Hepatocyte (in vitro differentiated cells): ENCODE measurements around the gene FRAS1. TPM values are rescaled to one million over a fixed set of nuclear protein-coding genes. Genes with fewer than 3 reads are reported as not detected.

Experiments used
- DNase-seq: peaks from one replicate; pipeline ENCODE4 v3.0.0-alpha.2; 2016; ENCODE audit warnings: low spot score
- H2AFZ ChIP-seq: fragments of 200-600 bp; sonication (generic); 2 replicates; pipeline ENCODE4 v1.6.0; 2016; ENCODE audit warnings: antibody characterized with exemption, mild to moderate bottlenecking
- H3K27ac ChIP-seq: fragments of 200-600 bp; sonication (generic); 2 replicates; pipeline ENCODE4 v1.5.1; 2016; ENCODE audit warnings: mild to moderate bottlenecking
- H3K27me3 ChIP-seq: fragments of 200-600 bp; sonication (generic); 2 replicates; pipeline ENCODE4 v1.6.1; 2016
- H3K36me3 ChIP-seq: fragments of 200-600 bp; sonication (generic); replicated peaks from 2 replicates; pipeline ENCODE4 v1.5.1; 2016; ENCODE audit warnings: low read depth; ENCODE audit not compliant: insufficient read depth
- H3K4me1 ChIP-seq: fragments of 200-600 bp; sonication (generic); 2 replicates; pipeline ENCODE4 v1.5.1; 2016; ENCODE audit warnings: mild to moderate bottlenecking, moderate library complexity; ENCODE audit not compliant: insufficient read depth
- H3K4me2 ChIP-seq: fragments of 200-600 bp; sonication (generic); 2 replicates; pipeline ENCODE4 v1.6.0; 2016
- H3K4me3 ChIP-seq: fragments of 200-600 bp; sonication (generic); 2 replicates; pipeline ENCODE4 v1.5.1; 2016; ENCODE audit warnings: mild to moderate bottlenecking
- H3K79me2 ChIP-seq: fragments of 200-600 bp; sonication (generic); 2 replicates; pipeline ENCODE4 v1.6.0; 2017; ENCODE audit warnings: mild to moderate bottlenecking
- H3K9me2 ChIP-seq: fragments of 200-600 bp; sonication (generic); replicated peaks from 2 replicates; pipeline ENCODE4 v1.6.0; 2017; ENCODE audit warnings: mild to moderate bottlenecking; ENCODE audit not compliant: insufficient read depth
- H3K9me3 ChIP-seq: fragments of 200-600 bp; sonication (generic); 2 replicates; pipeline ENCODE4 v1.5.1; 2016; ENCODE audit warnings: low read depth, mild to moderate bottlenecking
- H4K20me1 ChIP-seq: fragments of 200-600 bp; sonication (generic); 2 replicates; pipeline ENCODE4 v1.6.0; 2016; ENCODE audit warnings: mild to moderate bottlenecking; ENCODE audit not compliant: insufficient read depth, poor library complexity, severe bottlenecking
- CTCF ChIP-seq: fragments of 200-600 bp; sonication (generic); IDR thresholded peaks from 2 replicates; pipeline ENCODE4 v1.5.1; 2016; ENCODE audit warnings: antibody characterized with exemption, mild to moderate bottlenecking; ENCODE audit not compliant: poor library complexity
- EZH2 ChIP-seq: fragments of 200-600 bp; sonication (generic); IDR thresholded peaks from 2 replicates; pipeline ENCODE4 v1.6.1; 2016; ENCODE audit warnings: antibody characterized with exemption, mild to moderate bottlenecking, borderline replicate concordance
- EZH2phosphoT487 ChIP-seq: fragments of 200-600 bp; sonication (generic); IDR thresholded peaks from one replicate; pipeline ENCODE4 v1.6.1; 2018; ENCODE audit warnings: antibody characterized with exemption, mild to moderate bottlenecking, low read depth, moderate library complexity; ENCODE audit not compliant: unreplicated experiment, severe bottlenecking
- WGBS: methylation state at CpG from one replicate; pipeline ENCODE4 v1.1.6; 2016; ENCODE audit warnings: low lambda C conversion rate; ENCODE audit errors: missing lambda C conversion rate; 5-methylcytosine and 5-hydroxymethylcytosine counted together
- polyA plus RNA-seq: library from polyadenylated mRNA; unstranded; fragments of >200 nt; fragmentation: Nextera tagmentation; extraction: Ambion mirVana; gene quantifications from 2 replicates; pipeline ENCODE4 v1.2.1, GENCODE V29; 2016
- total RNA-seq: library from RNA; depleted of rRNA; stranded (reverse); fragments of >200 nt; gene quantifications from 2 replicates; pipeline ENCODE4 v1.2.3, GENCODE V29; 2014

FRAS1 gene
- total and polyA plus RNA-seq, 2 experiments from 2014 or later: 9.3 to 38.5 TPM

- Histone ChIP-seq H4K20me1 (no peaks in the 10 kb centered on the region), H3K36me3 (no peaks in the 10 kb centered on the region), H3K4me1 (no peaks in the 10 kb centered on the region), H2AFZ (no peak overlapping the region), H3K9me2 (no peaks in the 10 kb centered on the region), H3K9me3 (peaks cover 13% of the 10 kb centered on the region), H3K4me3 (no peak overlapping the region), H3K27ac (no peak overlapping the region), H3K79me2 (no peaks in the 10 kb centered on the region), H3K4me2 (no peak overlapping the region), H3K27me3 (no peaks in the 10 kb centered on the region)
- 94% methylated on average over 4 of the region's 4 CpGs for WGBS
- DNase-seq: no peak
- TF ChIP-seq CTCF (no peak), EZH2phosphoT487 (no peak), EZH2 (no peak)
These were observed 339.6 kb downstream of the FRAS1 start for GRCh38 chr4:78396613-78397291.

DNA sequence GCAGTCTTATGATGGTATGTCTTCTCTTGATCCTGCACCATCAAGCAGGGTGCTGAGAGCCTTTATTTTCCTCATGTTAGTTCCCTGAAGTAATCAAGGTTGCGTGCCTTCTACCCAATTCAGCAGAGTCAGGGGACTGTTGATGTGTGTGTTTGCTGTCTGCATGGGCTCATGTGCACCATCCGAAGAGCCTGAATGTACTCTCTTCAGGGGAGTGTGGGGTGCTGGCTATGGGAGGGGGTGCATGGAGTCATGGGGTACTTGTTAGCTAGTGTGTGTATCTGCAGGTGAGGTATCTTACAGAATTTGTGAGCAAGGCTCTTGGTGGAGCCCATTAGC is 340.1 kb downstream of the FRAS1 start:
- H2AFZ ChIP-seq: no peak overlapping the region
- H3K4me3 ChIP-seq: no peak overlapping the region
- no peaks in the 10 kb centered on the region for H3K9me2 ChIP-seq
- H3K27ac ChIP-seq: no peak overlapping the region
- no peaks in the 10 kb centered on the region for H4K20me1 ChIP-seq
- 98% methylated on average over 2 of the region's 2 CpGs for WGBS
- TF ChIP-seq EZH2 (no peak), CTCF (no peak), EZH2phosphoT487 (no peak)
- no peaks in the 10 kb centered on the region for H3K79me2 ChIP-seq
- H3K27me3 ChIP-seq: no peaks in the 10 kb centered on the region
- peaks cover 13% of the 10 kb centered on the region for H3K9me3 ChIP-seq
- no peak for DNase-seq
- H3K36me3 ChIP-seq: no peaks in the 10 kb centered on the region
- no peaks in the 10 kb centered on the region for H3K4me1 ChIP-seq
- H3K4me2 ChIP-seq: no peak overlapping the region

DNA sequence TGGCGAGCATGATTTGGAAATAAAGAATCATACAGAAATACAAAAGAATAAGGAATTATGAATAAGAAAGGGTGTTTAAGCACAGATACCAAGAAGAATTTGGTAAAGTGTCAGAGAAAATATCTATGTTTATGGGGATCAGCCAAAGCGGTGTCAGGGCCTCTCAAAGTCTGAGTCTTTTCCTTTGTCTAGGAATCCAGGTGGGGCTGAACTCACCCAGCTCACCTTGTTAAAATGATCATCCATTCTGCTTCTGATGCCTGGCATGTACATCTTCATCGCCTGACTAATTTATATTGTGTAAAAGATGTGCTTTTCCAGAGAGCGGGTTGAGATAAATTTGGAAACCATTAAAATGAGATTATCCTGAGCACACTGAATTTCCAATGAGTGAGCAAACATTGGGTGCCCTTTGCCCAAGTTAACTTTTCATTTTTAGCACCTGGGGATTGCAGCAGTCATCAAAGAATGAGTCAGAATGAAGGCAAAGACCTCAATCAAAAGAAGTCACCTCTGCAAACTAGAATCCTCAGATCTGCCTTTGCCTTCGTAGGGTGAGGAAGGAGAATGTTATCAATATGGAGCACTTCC is 352.6 kb downstream of the FRAS1 start:
- H3K36me3 ChIP-seq: no peaks in the 10 kb centered on the region
- no peak overlapping the region for H3K4me3 ChIP-seq
- 91% methylated on average over 5 of the region's 5 CpGs for WGBS
- no peak for TF ChIP-seq EZH2phosphoT487
- no peak for TF ChIP-seq CTCF
- TF ChIP-seq EZH2: no peak
- no peaks in the 10 kb centered on the region for H3K9me2 ChIP-seq
- no peaks in the 10 kb centered on the region for H3K4me1 ChIP-seq
- no peak overlapping the region for H3K27ac ChIP-seq
- H3K9me3 ChIP-seq: no peaks in the 10 kb centered on the region
- H3K79me2 ChIP-seq: no peaks in the 10 kb centered on the region
- DNase-seq: no peak
- H3K27me3 ChIP-seq: no peaks in the 10 kb centered on the region
- no peak overlapping the region for H3K4me2 ChIP-seq
- no peaks in the 10 kb centered on the region for H4K20me1 ChIP-seq
- H2AFZ ChIP-seq: no peak overlapping the region
